GM23338 (cell line): Measurements from ENCODE around the gene RNF13. TPM values are rescaled to one million over a fixed set of nuclear protein-coding genes. Genes with fewer than 3 reads are reported as not detected.

Experiments
- ATAC-seq: fragments of 200-7000 bp; cut with Tn5 transposase; 3 replicates; pipeline ENCODE4 v1.9.1; 2020
- DNase-seq: peaks from one replicate; pipeline ENCODE4 v3.0.0-alpha.2; 2015; ENCODE audit warnings: low spot score
- H2AFZ ChIP-seq: fragments of 200-600 bp; sonication (generic); 2 replicates; pipeline ENCODE4 v1.8.0; 2016; ENCODE audit warnings: antibody characterized with exemption, mild to moderate bottlenecking, moderate library complexity
- H3F3A ChIP-seq: fragments of 200-600 bp; sonication (generic); replicated peaks from 2 replicates; pipeline ENCODE4 v1.8.0; 2017; ENCODE audit warnings: antibody characterized with exemption, mixed run types, low read depth
- H3K27ac ChIP-seq: fragments of 200-600 bp; sonication (generic); 2 replicates; pipeline ENCODE4 v1.6.1; 2016; ENCODE audit warnings: low read depth
- H3K27me3 ChIP-seq: fragments of 200-600 bp; sonication (generic); 2 replicates; pipeline ENCODE4 v1.8.0; 2016; ENCODE audit warnings: mild to moderate bottlenecking, mixed run types, moderate library complexity; ENCODE audit not compliant: insufficient read depth
- H3K36me3 ChIP-seq: fragments of 200-600 bp; sonication (generic); 2 replicates; pipeline ENCODE4 v1.8.0; 2016; ENCODE audit warnings: mild to moderate bottlenecking; ENCODE audit not compliant: insufficient read depth
- H3K4me1 ChIP-seq: fragments of 200-600 bp; sonication (generic); 2 replicates; pipeline ENCODE4 v1.8.0; 2016; ENCODE audit warnings: mild to moderate bottlenecking, moderate library complexity; ENCODE audit not compliant: insufficient read depth
- H3K4me2 ChIP-seq: fragments of 200-600 bp; sonication (generic); 2 replicates; pipeline ENCODE4 v1.7.1; 2017; ENCODE audit warnings: mixed run types
- H3K4me3 ChIP-seq: fragments of 200-600 bp; sonication (generic); 2 replicates; pipeline ENCODE4 v1.6.1; 2016; ENCODE audit warnings: mixed run types
- H3K79me2 ChIP-seq: fragments of 200-600 bp; sonication (generic); replicated peaks from 2 replicates; pipeline ENCODE4 v1.8.0; 2017; ENCODE audit warnings: mild to moderate bottlenecking; ENCODE audit not compliant: insufficient read depth
- H3K9me2 ChIP-seq: fragments of 200-600 bp; sonication (generic); 2 replicates; pipeline ENCODE4 v1.8.0; 2017; ENCODE audit not compliant: insufficient read depth
- H4K20me1 ChIP-seq: fragments of 200-600 bp; sonication (generic); replicated peaks from 2 replicates; pipeline ENCODE4 v1.8.0; 2017; ENCODE audit warnings: mild to moderate bottlenecking; ENCODE audit not compliant: insufficient read depth
- H3K27ac Mint-ChIP-seq: 2 replicates; pipeline ENCODE4 v1.8.0; 2020; ENCODE audit warnings: inconsistent platforms, mild to moderate bottlenecking, moderate library complexity, mixed read lengths
- H3K27me3 Mint-ChIP-seq: 3 replicates; pipeline ENCODE4 v1.8.0; 2022; ENCODE audit warnings: low read depth, mild to moderate bottlenecking, moderate library complexity, mixed read lengths, inconsistent platforms; ENCODE audit not compliant: insufficient read depth, poor library complexity
- H3K36me3 Mint-ChIP-seq: 3 replicates; pipeline ENCODE4 v1.8.0; 2021; ENCODE audit warnings: low read depth, mild to moderate bottlenecking, inconsistent platforms, moderate library complexity, mixed read lengths
- H3K4me1 Mint-ChIP-seq: 3 replicates; pipeline ENCODE4 v1.8.0; 2020; ENCODE audit warnings: mild to moderate bottlenecking, inconsistent platforms, mixed read lengths
- H3K4me3 Mint-ChIP-seq: 3 replicates; pipeline ENCODE4 v1.8.0; 2021; ENCODE audit warnings: moderate library complexity, mild to moderate bottlenecking, inconsistent platforms, mixed read lengths
- H3K9me3 Mint-ChIP-seq: 3 replicates; pipeline ENCODE4 v1.8.0; 2020; ENCODE audit warnings: moderate library complexity, mild to moderate bottlenecking, inconsistent platforms, mixed read lengths
- EZH2 ChIP-seq: fragments of 200-600 bp; sonication (generic); IDR thresholded peaks from one replicate; pipeline ENCODE4 v1.8.0; 2017; ENCODE audit warnings: antibody characterized with exemption, mild to moderate bottlenecking, low read depth; ENCODE audit not compliant: unreplicated experiment
- EZH2phosphoT487 ChIP-seq: fragments of 200-600 bp; sonication (generic); IDR thresholded peaks from one replicate; pipeline ENCODE4 v1.8.1; 2018; ENCODE audit warnings: antibody characterized with exemption; ENCODE audit not compliant: unreplicated experiment
- NANOG ChIP-seq: IDR thresholded peaks from 2 replicates; pipeline ENCODE4 v1.6.1; 2016; ENCODE audit warnings: antibody characterized with exemption, borderline replicate concordance
- polyA plus RNA-seq: library from polyadenylated mRNA; unstranded; fragments of >200 nt; fragmentation: Nextera tagmentation; extraction: Ambion mirVana; gene quantifications from 2 replicates; pipeline ENCODE4 v1.2.1, GENCODE V29; 2016
- total RNA-seq: library from RNA; depleted of rRNA; stranded (reverse); fragments of >200 nt; shearing (Covaris generic); gene quantifications from 2 replicates; pipeline ENCODE4 v1.2.3, GENCODE V29; 2014
- TF ChIP-seq, protein P1 (sequence below), 2 experiments: fragments of 200-600 bp in 1 of 2; sonication (generic) in 1 of 2; conservative IDR thresholded peaks; 2 replicates each; pipeline versions ENCODE4 v1.5.1 to v1.6.1; 2016 to 2017; ENCODE audit warnings: antibody characterized with exemption in 2 of 2, low read depth in 2 of 2, mild to moderate bottlenecking in 2 of 2, moderate library complexity in 1 of 2

RNF13 gene
- total and polyA plus RNA-seq, 2 experiments from 2014 or later, result 46.3 to 101 TPM

GRCh38 chr3:149808209-149808829 lies 4.7 kb upstream of the RNF13 start:
- H3K36me3 Mint-ChIP-seq, result no peaks in the 10 kb centered on the region; the same call in 2 of the 3 replicates
- no peak overlapping the region for H3K27ac Mint-ChIP-seq
- Histone ChIP-seq H4K20me1 (no peaks in the 10 kb centered on the region), H3K36me3 (no peaks in the 10 kb centered on the region), H3K4me2 (no peak overlapping the region), H3K27ac (no peak overlapping the region), H3K4me1 (peaks cover 4% of the 10 kb centered on the region), H3K79me2 (no peaks in the 10 kb centered on the region), H2AFZ (no peak overlapping the region), H3K4me3 (no peak overlapping the region), H3F3A (0 out of 2 replicates have a peak, but pooled peaks cover 1% of the 10 kb centered on the region), H3K27me3 (no peaks in the 10 kb centered on the region), H3K9me2 (no peaks in the 10 kb centered on the region)
- TF ChIP-seq, protein P1, sequence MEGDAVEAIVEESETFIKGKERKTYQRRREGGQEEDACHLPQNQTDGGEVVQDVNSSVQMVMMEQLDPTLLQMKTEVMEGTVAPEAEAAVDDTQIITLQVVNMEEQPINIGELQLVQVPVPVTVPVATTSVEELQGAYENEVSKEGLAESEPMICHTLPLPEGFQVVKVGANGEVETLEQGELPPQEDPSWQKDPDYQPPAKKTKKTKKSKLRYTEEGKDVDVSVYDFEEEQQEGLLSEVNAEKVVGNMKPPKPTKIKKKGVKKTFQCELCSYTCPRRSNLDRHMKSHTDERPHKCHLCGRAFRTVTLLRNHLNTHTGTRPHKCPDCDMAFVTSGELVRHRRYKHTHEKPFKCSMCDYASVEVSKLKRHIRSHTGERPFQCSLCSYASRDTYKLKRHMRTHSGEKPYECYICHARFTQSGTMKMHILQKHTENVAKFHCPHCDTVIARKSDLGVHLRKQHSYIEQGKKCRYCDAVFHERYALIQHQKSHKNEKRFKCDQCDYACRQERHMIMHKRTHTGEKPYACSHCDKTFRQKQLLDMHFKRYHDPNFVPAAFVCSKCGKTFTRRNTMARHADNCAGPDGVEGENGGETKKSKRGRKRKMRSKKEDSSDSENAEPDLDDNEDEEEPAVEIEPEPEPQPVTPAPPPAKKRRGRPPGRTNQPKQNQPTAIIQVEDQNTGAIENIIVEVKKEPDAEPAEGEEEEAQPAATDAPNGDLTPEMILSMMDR (conservative IDR thresholded peaks at IDR 0.05; ENCODE audit: low read depth in 2 of 2), result peak; percentile 85 to 89
- TF ChIP-seq EZH2phosphoT487, result no peak
- peaks cover 6% of the 10 kb centered on the region for H3K4me1 Mint-ChIP-seq
- ATAC-seq (peak; percentile 9; the same call in 2 of the 3 replicates), DNase-seq (peak; percentile 76)
- H3K4me3 Mint-ChIP-seq, result no peak overlapping the region
- H3K27me3 Mint-ChIP-seq, result peaks cover 3% of the 10 kb centered on the region
- no peaks in the 10 kb centered on the region; the same call in 2 of the 3 replicates for H3K9me3 Mint-ChIP-seq

DNA sequence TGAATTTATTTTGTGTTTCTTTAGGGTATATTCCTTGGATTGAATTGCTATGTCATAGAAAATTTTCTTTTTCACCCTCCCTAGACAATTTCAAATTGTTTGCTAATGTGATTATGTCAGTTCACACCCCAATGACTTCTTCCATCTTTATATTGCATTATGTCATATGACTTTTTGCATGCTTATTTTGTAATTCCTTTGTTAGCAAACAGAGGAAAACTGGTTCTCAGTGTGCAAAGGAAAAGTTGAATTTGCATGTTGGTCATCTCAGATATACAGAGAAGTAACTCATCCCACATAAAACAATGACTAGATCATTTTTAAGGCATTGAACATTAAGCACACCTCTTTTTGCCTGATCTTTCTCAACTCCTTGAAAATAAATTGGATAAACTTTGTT lies 3.3 kb upstream of the RNF13 start:
- H2AFZ ChIP-seq, result no peak overlapping the region
- TF ChIP-seq, protein P1 (conservative IDR thresholded peaks at IDR 0.05; ENCODE audit: low read depth in 2 of 2), result no peak
- TF ChIP-seq EZH2, result no peak
- no peak for TF ChIP-seq NANOG
- H4K20me1 ChIP-seq, result peaks cover 2% of the 10 kb centered on the region; the same call in 1 of the 2 replicates
- H3K9me3 Mint-ChIP-seq, result no peaks in the 10 kb centered on the region
- H3K79me2 ChIP-seq, result peaks cover 10% of the 10 kb centered on the region
- no peaks in the 10 kb centered on the region for H3K9me2 ChIP-seq
- H3K4me3 Mint-ChIP-seq, result no peak overlapping the region
- peaks cover 14% of the 10 kb centered on the region for H3K4me1 Mint-ChIP-seq
- no peaks in the 10 kb centered on the region for H3K36me3 ChIP-seq
- H3F3A ChIP-seq, result 0 out of 2 replicates have a peak, but pooled peaks cover 4% of the 10 kb centered on the region
- H3K27ac ChIP-seq, result no peak overlapping the region
- H3K27me3 ChIP-seq, result no peaks in the 10 kb centered on the region
- peaks cover 11% of the 10 kb centered on the region for H3K4me1 ChIP-seq
- H3K4me3 ChIP-seq, result no peak overlapping the region
- no peaks in the 10 kb centered on the region; the same call in 2 of the 3 replicates for H3K36me3 Mint-ChIP-seq
- no peak overlapping the region for H3K4me2 ChIP-seq
- no peak overlapping the region for H3K27ac Mint-ChIP-seq
- DNase-seq (no peak), ATAC-seq (no peak)
- H3K27me3 Mint-ChIP-seq, result peaks cover 3% of the 10 kb centered on the region
